ENCODE results near the gene OSGEP.
"Not testable (repeated sequence)": the region's sequence is repeated elsewhere in the genome, so short reads cannot be mapped to it uniquely, and the experiment has no call there.

The OSGEP gene

DNA sequence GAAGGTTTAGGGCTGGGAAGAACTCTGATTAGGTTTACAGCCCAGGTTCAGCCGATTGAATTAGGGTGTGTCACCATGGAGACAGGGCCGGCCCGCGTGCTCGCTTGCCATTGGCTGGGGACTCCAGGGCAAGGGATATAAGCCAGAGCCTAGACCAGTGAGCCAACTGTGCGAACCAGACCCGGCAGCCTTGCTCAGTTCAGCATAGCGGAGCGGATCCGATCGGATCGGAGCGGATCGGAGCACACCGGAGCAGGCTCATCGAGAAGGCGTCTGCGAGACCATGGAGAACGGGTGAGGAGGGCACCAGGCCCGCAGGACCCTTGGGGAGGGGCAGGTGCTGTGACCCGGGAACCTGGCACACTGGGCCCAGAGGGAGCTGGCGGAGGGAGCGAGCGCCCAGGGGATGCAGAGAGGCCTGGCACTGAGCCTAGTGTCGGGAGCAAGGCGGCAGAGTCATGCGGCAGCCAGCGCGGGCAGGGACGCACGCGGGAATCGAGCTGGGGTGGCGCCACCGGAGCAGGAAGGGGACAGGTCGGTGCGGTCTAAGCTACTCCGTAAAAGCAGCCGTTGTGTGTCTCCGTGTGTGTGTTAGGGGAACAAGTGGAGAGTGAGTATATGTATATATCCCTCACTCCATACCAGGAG, 14.8 kb upstream of the OSGEP start, which contains the start of gene PNP:
Gene PNP, plus strand, starts transcription at position 165 of the 648 bp plus-strand sequence. Its CDS starts 119 bp downstream, at position 284.
- DNase-seq = peak; percentile 83

DNA sequence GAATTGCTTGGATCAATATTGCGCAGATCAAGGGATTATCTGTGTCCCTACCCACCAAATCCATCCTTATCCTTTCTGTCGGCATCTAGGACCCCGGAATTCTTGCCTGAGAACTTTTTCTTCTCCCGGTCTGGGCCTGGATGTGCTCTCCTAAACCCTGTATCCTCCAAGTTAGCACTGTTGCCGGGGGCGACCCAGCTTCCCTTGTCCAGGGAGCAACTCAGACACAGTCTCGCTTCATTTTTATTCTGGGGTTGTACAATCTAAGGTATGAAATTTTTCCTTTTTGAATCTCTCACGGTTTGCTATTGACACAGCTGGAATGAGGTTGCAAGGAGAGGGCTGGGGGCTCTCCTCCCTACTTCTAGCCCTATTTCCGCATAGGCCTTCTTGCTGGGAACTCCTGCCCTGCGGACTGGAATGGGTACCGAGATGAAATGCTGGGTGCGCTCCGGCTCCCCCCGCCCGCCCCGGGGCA, 14.2 kb upstream of the OSGEP start:
- no peak for DNase-seq

- peak; percentile 99 for DNase-seq
Measured at GRCh38 chr14:20461225-20462141, 6.9 kb upstream of the OSGEP start, which contains the start of gene PIP4P1. TSS of gene PIP4P1 (minus strand) at chr14:20461434. CDS start at chr14:20461325, 109 bp downstream.

DNA sequence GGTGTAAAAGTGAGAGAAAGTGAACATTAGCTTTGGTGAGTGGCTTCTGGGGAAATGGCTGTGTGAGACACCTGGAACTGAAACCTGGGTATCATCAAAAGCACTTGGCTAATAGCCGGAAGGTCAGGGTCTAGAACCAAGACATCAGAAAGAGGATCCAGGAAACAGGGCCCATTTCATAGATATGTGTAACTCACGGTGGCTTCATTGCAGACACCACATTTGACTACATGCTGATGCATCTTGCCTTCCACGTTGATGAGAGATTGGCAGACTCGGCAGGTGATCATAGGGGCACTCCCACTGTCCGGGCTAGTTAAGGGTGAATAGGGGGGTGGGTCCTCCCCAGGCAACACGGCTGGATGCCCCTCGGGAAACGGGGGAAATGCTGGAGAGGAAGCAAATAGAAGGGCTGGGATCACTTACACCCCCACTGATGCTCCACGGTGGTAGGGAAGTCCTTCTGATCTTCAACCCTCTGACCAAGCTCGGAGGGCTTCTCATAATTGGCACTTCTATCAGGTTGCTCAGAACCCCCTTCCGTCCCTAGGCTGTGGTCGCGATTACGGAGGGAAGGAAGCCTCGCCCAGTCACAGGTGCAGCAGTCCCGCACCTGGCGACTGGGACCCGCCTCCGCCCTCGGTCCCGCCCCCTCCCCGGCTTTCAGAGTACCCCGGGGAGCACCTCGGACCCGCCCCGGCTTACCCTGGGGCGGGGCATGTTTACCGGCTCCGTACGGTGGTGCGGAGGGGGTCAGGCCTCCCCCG, 6.0 kb upstream of the OSGEP start:
- peak; percentile 53 for DNase-seq

DNA sequence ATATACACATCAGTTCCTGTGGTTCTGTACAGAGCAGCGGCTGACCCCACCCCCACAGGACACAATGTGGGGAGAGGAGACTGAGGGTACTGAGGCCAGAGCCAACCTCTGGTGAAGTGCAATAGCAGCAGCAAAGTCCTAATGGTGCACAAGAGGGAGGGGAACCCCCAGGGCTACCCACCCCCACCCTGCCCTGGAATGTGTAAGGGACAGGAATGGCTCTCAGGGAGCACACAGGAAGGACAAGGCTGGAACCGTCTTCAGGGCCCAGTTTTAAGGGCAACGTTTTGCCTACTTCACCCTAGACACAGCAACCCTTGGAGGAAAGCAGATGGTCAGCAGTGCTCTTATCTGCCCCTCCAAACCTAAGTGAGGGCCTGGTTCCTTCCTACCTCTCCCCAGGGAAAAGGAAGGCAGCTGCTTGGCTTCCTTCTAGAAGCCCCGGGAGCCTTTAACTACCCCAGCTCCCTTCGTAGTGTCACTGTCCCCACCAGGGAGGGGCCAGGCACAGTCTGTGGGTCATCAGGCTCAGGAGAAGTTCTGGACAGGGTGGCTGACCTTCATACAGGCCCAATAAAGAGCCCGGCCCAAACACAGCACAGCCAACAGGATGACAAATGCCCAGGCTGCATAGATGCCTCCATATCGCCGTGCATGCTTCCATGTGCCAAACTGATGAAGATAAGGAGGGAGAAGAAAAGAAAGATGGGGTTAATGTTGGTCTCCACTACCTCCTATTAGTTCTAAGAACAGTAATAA, 3.6 kb upstream of the OSGEP start:
- no peak for DNase-seq

GRCh38 chr14:20456971-20457370, 2.4 kb upstream of the OSGEP start:
- DNase-seq = no peak

- DNase-seq = no peak
Measured at GRCh38 chr14:20455355-20456300, 1.0 kb upstream of the OSGEP start.

- DNase-seq = not testable (repeated sequence)
Measured at GRCh38 chr14:20452831-20453230, 1.8 kb downstream of the OSGEP start.

DNA sequence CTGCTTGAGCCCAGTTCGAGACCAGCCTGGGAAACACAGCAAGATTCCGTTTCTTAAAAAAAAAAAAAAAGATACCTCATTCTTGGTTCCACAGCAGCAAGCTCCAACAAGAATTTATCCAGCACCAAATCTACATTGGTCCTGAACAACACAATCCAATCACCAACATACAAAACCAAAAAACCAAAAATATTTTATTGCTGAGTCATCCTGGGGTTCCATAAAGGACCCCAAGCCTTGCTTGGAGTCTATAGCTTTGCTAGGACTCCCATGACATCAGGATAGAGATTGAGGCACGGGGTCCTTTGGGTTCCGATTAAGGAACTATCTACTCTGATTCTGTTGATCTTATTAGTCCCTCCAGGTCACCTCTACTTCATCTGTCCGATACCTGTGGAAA, 7.7 kb downstream of the OSGEP start:
- DNase-seq = no peak

DNA sequence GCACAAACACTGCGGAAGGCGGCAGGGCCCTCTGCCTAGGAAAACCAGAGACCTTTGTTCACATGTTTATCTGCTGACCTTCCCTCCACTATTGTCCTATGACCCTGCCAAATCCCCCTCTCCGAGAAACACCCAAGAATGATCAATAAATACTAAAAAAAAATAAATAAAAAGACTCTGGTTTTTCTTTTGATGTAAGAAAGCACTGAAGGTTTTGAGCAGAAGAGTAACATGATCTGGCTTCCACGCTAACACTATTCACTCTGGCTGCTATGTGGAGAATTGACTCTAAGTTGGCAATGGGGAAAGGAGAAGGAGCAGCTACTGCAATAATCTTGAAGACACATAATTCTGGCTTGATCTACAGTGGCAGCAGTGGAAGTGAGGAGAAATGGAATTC, 11.0 kb downstream of the OSGEP start:
- not testable (repeated sequence) for DNase-seq

GRCh38 chr14:20441461-20441860, 13.2 kb downstream of the OSGEP start:
- DNase-seq = no peak

DNA sequence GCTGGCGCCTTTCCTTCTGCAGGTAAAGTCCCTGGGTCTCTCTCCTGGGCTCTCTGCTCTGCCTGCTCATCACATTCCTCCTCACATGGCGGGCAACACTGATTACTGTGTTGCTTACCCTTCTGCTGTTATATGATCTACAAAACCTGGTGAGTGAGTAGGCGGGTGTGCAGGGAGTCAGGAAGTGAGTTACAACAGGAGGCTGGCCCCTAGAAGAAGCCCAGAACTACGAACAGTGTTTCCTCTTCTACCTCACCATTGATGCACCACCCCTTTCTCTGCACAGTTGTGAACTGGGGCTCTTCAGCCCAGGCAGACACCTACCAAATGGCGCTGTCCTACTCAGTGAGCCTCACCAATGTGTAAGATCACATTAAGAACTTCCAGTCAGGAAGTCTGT, 13.7 kb downstream of the OSGEP start:
- DNase-seq = no peak

DNA sequence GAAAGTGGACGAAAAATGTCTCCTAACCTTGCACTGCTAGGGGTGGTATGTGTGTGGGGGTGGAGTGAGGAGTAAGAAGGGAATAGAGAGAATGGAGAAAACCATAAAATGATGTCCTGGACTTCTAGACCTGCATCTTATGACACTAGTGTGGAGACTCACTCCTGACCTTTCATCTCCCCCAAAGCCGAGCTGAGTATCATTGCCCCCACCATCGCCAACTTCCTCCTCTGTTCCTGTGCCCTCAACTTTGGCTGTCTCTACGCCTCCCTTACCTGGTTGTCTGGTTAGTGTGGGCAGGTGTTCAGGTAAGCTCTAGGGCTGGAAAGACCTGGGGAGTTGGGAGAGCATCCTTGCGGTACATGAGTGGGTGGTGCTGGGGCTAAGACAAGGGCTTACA, 14.1 kb downstream of the OSGEP start:
- no peak for DNase-seq

- no peak for DNase-seq
Measured at GRCh38 chr14:20438664-20439063, 15.9 kb downstream of the OSGEP start.

GRCh38 chr14:20436363-20436755, 18.3 kb downstream of the OSGEP start:
- DNase-seq = no peak

DNA sequence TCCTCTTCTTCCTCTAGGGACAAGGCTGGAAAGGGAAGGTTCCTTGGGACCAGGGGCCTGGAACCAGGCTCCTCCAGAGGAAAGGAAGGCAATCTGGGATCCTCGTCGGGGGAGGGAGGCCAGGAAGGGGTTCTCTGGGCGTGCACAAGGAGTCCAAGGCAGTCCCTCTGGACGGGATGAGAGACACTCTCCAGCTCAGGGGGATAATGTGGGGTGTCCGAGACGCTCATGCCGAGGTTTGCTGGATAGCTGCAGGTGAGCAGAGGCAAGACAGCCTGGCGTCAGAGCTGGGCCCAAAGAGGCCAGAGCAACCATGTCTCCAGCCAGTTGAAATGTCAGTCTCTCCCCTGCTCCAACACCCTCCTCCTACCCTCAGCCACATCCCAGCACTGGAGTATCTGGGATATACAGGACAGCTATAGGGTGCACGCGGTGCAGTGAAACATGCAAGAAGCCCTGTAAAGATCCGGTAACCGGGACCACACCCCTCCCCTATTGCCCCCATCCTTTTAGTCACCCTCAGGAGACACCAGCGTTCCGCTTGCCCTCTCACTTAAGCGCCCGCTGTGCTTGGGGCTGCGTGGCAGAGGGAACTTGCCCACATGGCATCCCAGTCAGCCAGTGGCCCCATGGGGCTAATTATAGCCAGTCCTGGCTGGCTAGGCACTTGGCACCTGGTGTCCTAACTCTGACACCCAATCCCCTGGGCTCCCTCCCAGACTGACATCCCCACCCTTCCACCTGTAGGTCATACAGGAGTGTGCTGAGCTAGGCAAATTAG, 18.8 kb downstream of the OSGEP start, which contains the start of gene KLHL33:
Gene KLHL33, minus strand, starts transcription at position 585 of the 781 bp plus-strand sequence. Its CDS starts 355 bp downstream, at position 230.
- no peak for DNase-seq

GRCh38 chr14:20434701-20435581, 19.7 kb downstream of the OSGEP start:
- DNase-seq = peak; percentile 56

DNA sequence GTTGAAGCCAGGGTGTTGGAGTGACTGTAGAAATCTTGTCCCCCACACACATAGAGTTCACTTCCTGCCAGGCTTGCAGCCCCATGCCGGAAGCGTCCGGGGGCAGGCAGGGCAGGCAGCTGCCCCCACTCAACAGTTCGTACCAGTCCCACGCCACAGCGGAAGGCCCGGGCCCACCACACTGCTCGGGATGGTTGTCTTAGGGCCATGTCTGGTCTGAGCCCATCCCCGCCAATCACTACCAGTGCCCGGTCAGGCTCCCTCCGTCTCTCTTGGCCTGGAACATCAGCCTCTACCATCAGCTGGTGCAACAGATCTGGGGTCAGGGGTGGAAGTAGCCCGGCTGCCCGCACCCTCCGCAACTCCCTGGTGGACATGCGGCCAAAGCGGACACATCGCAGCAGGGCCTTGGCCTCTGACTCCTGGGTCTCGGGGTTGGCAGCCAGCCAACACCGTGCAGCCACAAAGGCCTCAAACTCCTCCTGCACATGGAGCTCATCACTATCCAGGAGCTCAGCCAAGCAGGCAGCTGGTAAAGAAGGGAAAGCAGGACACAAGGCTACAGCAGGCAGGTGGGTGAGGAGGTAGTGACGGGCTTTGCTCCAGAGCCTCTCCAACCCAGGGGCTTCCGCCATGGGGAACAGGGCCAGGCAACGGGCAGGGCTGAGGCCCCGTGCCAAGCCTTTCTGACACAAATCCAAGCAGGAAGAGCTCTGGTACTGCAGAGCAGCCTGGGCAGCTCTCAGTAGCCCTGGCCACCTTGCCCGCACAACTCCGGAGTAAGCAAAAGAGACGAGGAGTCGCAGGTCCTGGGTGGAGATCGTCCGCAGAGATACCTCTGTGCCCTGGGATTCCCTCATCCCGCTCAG, 24.6 kb downstream of the OSGEP start:
- DNase-seq = no peak

All from right hindlimb (tissue), 1 donor.